ENCODE results near the gene IGF2BP3. TPM values are rescaled to one million over a fixed set of nuclear protein-coding genes. Genes with fewer than 3 reads are reported as not detected.

IGF2BP3 gene
- total RNA-seq, 1 donor from 2014 or later = 2.5 TPM

GRCh38 chr7:23356168-23356567 is 114.1 kb downstream of the IGF2BP3 start:
- H3K4me1 Mint-ChIP-seq (ENCODE audit: low read depth) = peaks cover 26% of the 10 kb centered on the region
- H3K36me3 Mint-ChIP-seq (ENCODE audit: low read depth) = no peaks in the 10 kb centered on the region
- DNase-seq (ENCODE audit: low spot score) = no peak
- no peak overlapping the region for H3K27ac Mint-ChIP-seq
- no peaks in the 10 kb centered on the region for H3K9me3 Mint-ChIP-seq
- H3K4me3 Mint-ChIP-seq = no peak overlapping the region
- peaks cover 44% of the 10 kb centered on the region for H3K27me3 Mint-ChIP-seq (ENCODE audit: insufficient read depth)
- intact Hi-C loops (cut with micrococcal nuclease) = loop anchor here (1.0 to 10.0 kb wide), 10 partner anchors 10 to 1551 kb away; partner anchors contain the start of genes KLHL7, PALS2 and TRA2A

GRCh38 chr7:23353172-23353571 is 117.1 kb downstream of the IGF2BP3 start:
- no peak overlapping the region for H3K4me3 Mint-ChIP-seq
- H3K27me3 Mint-ChIP-seq (ENCODE audit: insufficient read depth) = peaks cover 42% of the 10 kb centered on the region
- intact Hi-C loops (cut with micrococcal nuclease) = loop anchor here (10.0 kb wide), 2 partner anchors 678 to 1222 kb away; partner anchors contain the start of gene PALS2
- peaks cover 26% of the 10 kb centered on the region for H3K4me1 Mint-ChIP-seq (ENCODE audit: low read depth)
- H3K27ac Mint-ChIP-seq = no peak overlapping the region
- no peak for DNase-seq (ENCODE audit: low spot score)
- no peaks in the 10 kb centered on the region for H3K9me3 Mint-ChIP-seq
- H3K36me3 Mint-ChIP-seq (ENCODE audit: low read depth) = peaks cover 1% of the 10 kb centered on the region

- Mint-ChIP-seq H3K27me3 (ENCODE audit: insufficient read depth) (peaks cover 32% of the 10 kb centered on the region), H3K9me3 (no peaks in the 10 kb centered on the region), H3K4me3 (no peak overlapping the region), H3K4me1 (ENCODE audit: low read depth) (peaks cover 25% of the 10 kb centered on the region), H3K27ac (no peak overlapping the region), H3K36me3 (ENCODE audit: low read depth) (peaks cover 10% of the 10 kb centered on the region)
- DNase-seq (ENCODE audit: low spot score) = no peak
- intact Hi-C loops (cut with micrococcal nuclease) = loop anchor here (10.0 kb wide), 2 partner anchors 676 to 1224 kb away; partner anchors contain the start of gene PALS2
These were observed 119.8 kb downstream of the IGF2BP3 start for GRCh38 chr7:23350466-23350865.

- Mint-ChIP-seq H3K27me3 (ENCODE audit: insufficient read depth) (peaks cover 25% of the 10 kb centered on the region), H3K27ac (no peak overlapping the region), H3K36me3 (ENCODE audit: low read depth) (peaks cover 13% of the 10 kb centered on the region), H3K4me1 (ENCODE audit: low read depth) (peaks cover 31% of the 10 kb centered on the region), H3K4me3 (no peak overlapping the region), H3K9me3 (no peaks in the 10 kb centered on the region)
- no peak for DNase-seq (ENCODE audit: low spot score)
- intact Hi-C loops (cut with micrococcal nuclease) = loop anchor here (10.0 kb wide), 2 partner anchors 675 to 1225 kb away; partner anchors contain the start of gene PALS2
These were observed 120.7 kb downstream of the IGF2BP3 start for GRCh38 chr7:23349484-23350157.

- no peaks in the 10 kb centered on the region for H3K9me3 Mint-ChIP-seq
- no peak overlapping the region for H3K27ac Mint-ChIP-seq
- peaks cover 31% of the 10 kb centered on the region for H3K4me1 Mint-ChIP-seq (ENCODE audit: low read depth)
- DNase-seq (ENCODE audit: low spot score) = no peak
- peaks cover 13% of the 10 kb centered on the region for H3K36me3 Mint-ChIP-seq (ENCODE audit: low read depth)
- peak overlapping the region; percentile 48 for H3K4me3 Mint-ChIP-seq
- intact Hi-C loops (cut with micrococcal nuclease) = loop anchor here (2.0 kb wide), 2 partner anchors 49 to 57 kb away; partner anchors contain the start of gene MALSU1
- peaks cover 18% of the 10 kb centered on the region for H3K27me3 Mint-ChIP-seq (ENCODE audit: insufficient read depth)
These were observed 122.6 kb downstream of the IGF2BP3 start for GRCh38 chr7:23347682-23348180.

- Mint-ChIP-seq H3K4me3 (peak overlapping the region; percentile 48), H3K27me3 (ENCODE audit: insufficient read depth) (peaks cover 18% of the 10 kb centered on the region), H3K27ac (no peak overlapping the region), H3K4me1 (ENCODE audit: low read depth) (peaks cover 31% of the 10 kb centered on the region), H3K36me3 (ENCODE audit: low read depth) (peaks cover 13% of the 10 kb centered on the region), H3K9me3 (no peaks in the 10 kb centered on the region)
- no peak for DNase-seq (ENCODE audit: low spot score)
- intact Hi-C loops (cut with micrococcal nuclease) = loop anchor here (2.0 kb wide), 2 partner anchors 48 to 58 kb away; partner anchors contain the start of gene MALSU1
These were observed 123.1 kb downstream of the IGF2BP3 start for GRCh38 chr7:23347033-23347681.

GRCh38 chr7:23346316-23346715 is 124.0 kb downstream of the IGF2BP3 start:
- H3K4me1 Mint-ChIP-seq (ENCODE audit: low read depth) = peaks cover 31% of the 10 kb centered on the region
- intact Hi-C loops (cut with micrococcal nuclease) = loop anchor here (1.0 to 2.0 kb wide), 4 partner anchors 10 to 58 kb away; partner anchors contain the start of gene MALSU1
- H3K27me3 Mint-ChIP-seq (ENCODE audit: insufficient read depth) = peaks cover 16% of the 10 kb centered on the region
- H3K9me3 Mint-ChIP-seq = no peaks in the 10 kb centered on the region
- no peak for DNase-seq (ENCODE audit: low spot score)
- H3K36me3 Mint-ChIP-seq (ENCODE audit: low read depth) = peaks cover 13% of the 10 kb centered on the region
- peak overlapping the region; percentile 76 for H3K4me3 Mint-ChIP-seq
- H3K27ac Mint-ChIP-seq = peak overlapping the region; percentile 27

GRCh38 chr7:23345601-23346000 is 124.7 kb downstream of the IGF2BP3 start:
- Mint-ChIP-seq H3K4me3 (no peak overlapping the region), H3K27ac (peak overlapping the region; percentile 27), H3K9me3 (no peaks in the 10 kb centered on the region), H3K27me3 (ENCODE audit: insufficient read depth) (peaks cover 12% of the 10 kb centered on the region), H3K4me1 (ENCODE audit: low read depth) (peaks cover 31% of the 10 kb centered on the region), H3K36me3 (ENCODE audit: low read depth) (peaks cover 13% of the 10 kb centered on the region)
- intact Hi-C loops (cut with micrococcal nuclease) = no loop called here
- DNase-seq (ENCODE audit: low spot score) = no peak

GRCh38 chr7:23343806-23344475 is 126.3 kb downstream of the IGF2BP3 start:
- H3K27me3 Mint-ChIP-seq (ENCODE audit: insufficient read depth) = peaks cover 12% of the 10 kb centered on the region
- H3K36me3 Mint-ChIP-seq (ENCODE audit: low read depth) = peaks cover 13% of the 10 kb centered on the region
- no peak for DNase-seq (ENCODE audit: low spot score)
- H3K27ac Mint-ChIP-seq = no peak overlapping the region
- intact Hi-C loops (cut with micrococcal nuclease) = no loop called here
- no peaks in the 10 kb centered on the region for H3K9me3 Mint-ChIP-seq
- no peak overlapping the region for H3K4me3 Mint-ChIP-seq
- H3K4me1 Mint-ChIP-seq (ENCODE audit: low read depth) = peaks cover 31% of the 10 kb centered on the region

- peaks cover 12% of the 10 kb centered on the region for H3K36me3 Mint-ChIP-seq (ENCODE audit: low read depth)
- intact Hi-C loops (cut with micrococcal nuclease) = no loop called here
- H3K9me3 Mint-ChIP-seq = no peaks in the 10 kb centered on the region
- no peak for DNase-seq (ENCODE audit: low spot score)
- H3K27ac Mint-ChIP-seq = no peak overlapping the region
- peaks cover 31% of the 10 kb centered on the region for H3K4me1 Mint-ChIP-seq (ENCODE audit: low read depth)
- H3K4me3 Mint-ChIP-seq = no peak overlapping the region
- peaks cover 17% of the 10 kb centered on the region for H3K27me3 Mint-ChIP-seq (ENCODE audit: insufficient read depth)
These were observed 127.2 kb downstream of the IGF2BP3 start for GRCh38 chr7:23343102-23343501.

GRCh38 chr7:23341846-23342598 is 128.3 kb downstream of the IGF2BP3 start:
- H3K4me3 Mint-ChIP-seq = no peak overlapping the region
- H3K27me3 Mint-ChIP-seq (ENCODE audit: insufficient read depth) = peaks cover 20% of the 10 kb centered on the region
- no peaks in the 10 kb centered on the region for H3K9me3 Mint-ChIP-seq
- H3K4me1 Mint-ChIP-seq (ENCODE audit: low read depth) = peaks cover 21% of the 10 kb centered on the region
- DNase-seq (ENCODE audit: low spot score) = no peak
- H3K36me3 Mint-ChIP-seq (ENCODE audit: low read depth) = peaks cover 8% of the 10 kb centered on the region
- intact Hi-C loops (cut with micrococcal nuclease) = no loop called here
- H3K27ac Mint-ChIP-seq = no peak overlapping the region

GRCh38 chr7:23338863-23339262 is 131.4 kb downstream of the IGF2BP3 start:
- Mint-ChIP-seq H3K27me3 (ENCODE audit: insufficient read depth) (peaks cover 19% of the 10 kb centered on the region), H3K9me3 (no peaks in the 10 kb centered on the region), H3K4me1 (ENCODE audit: low read depth) (no peaks in the 10 kb centered on the region), H3K36me3 (ENCODE audit: low read depth) (no peaks in the 10 kb centered on the region), H3K4me3 (no peak overlapping the region), H3K27ac (no peak overlapping the region)
- no peak for DNase-seq (ENCODE audit: low spot score)
- intact Hi-C loops (cut with micrococcal nuclease) = no loop called here
